HG02981 (cell line): ENCODE measurements around the gene THAP12.

Experiments used
- ATAC-seq: cut with Tn5 transposase; IDR thresholded peaks from one replicate; pipeline ENCODE4 v1.9.1; 2021; ENCODE audit warnings: mild to moderate bottlenecking, moderate library complexity; ENCODE audit not compliant: unreplicated experiment

THAP12 gene

GRCh38 chr11:76307978-76308747, 72.8 kb downstream of the THAP12 start:
- ATAC-seq = no peak

- ATAC-seq = no peak
These were observed 73.5 kb downstream of the THAP12 start for GRCh38 chr11:76307396-76307795.

GRCh38 chr11:76303399-76303798, 77.5 kb downstream of the THAP12 start:
- no peak for ATAC-seq

GRCh38 chr11:76302996-76303395, 77.9 kb downstream of the THAP12 start:
- ATAC-seq = no peak
